Measurements from ENCODE around the gene FCGR3A.
"Not testable (repeated sequence)": the region's sequence is repeated elsewhere in the genome, so short reads cannot be mapped to it uniquely, and the experiment has no call there.

GRCh38 chr1:161593092-161593755, 43.6 kb upstream of the FCGR3A start:
- not testable (repeated sequence) for TF ChIP-seq JUN (IDR thresholded peaks at IDR 0.05; ENCODE audit: low read depth, low read length); EP300 (IDR thresholded peaks at IDR 0.05; ENCODE audit: borderline replicate concordance in 1 of 2, low read depth in 2 of 2, low read length in 2 of 2); POLR2A (IDR thresholded peaks at IDR 0.05; ENCODE audit: control extremely low read depth in 1 of 2, low read depth in 2 of 2, low read length in 2 of 2); CBX8 (IDR thresholded peaks at IDR 0.05; ENCODE audit: borderline replicate concordance, low read depth, low read length); SP2 (IDR thresholded peaks at IDR 0.05; ENCODE audit: low read length); SIN3A (conservative IDR thresholded peaks at IDR 0.05 in 1 of 2, IDR thresholded peaks at IDR 0.05 in 1 of 2; ENCODE audit: low read depth in 1 of 2, low read length in 2 of 2); RFX5 (IDR thresholded peaks at IDR 0.05; ENCODE audit: borderline replicate concordance, low read depth, low read length); SRF (IDR thresholded peaks at IDR 0.05; ENCODE audit: low read depth, low read length); TAF7 (optimal IDR thresholded peaks at IDR 0.05; ENCODE audit: borderline replicate concordance, low read depth, low read length); MAFK (IDR thresholded peaks at IDR 0.05; ENCODE audit: low read depth, low read length); BACH1 (IDR thresholded peaks at IDR 0.05; ENCODE audit: low read length)
- TF ChIP-seq, protein P1, sequence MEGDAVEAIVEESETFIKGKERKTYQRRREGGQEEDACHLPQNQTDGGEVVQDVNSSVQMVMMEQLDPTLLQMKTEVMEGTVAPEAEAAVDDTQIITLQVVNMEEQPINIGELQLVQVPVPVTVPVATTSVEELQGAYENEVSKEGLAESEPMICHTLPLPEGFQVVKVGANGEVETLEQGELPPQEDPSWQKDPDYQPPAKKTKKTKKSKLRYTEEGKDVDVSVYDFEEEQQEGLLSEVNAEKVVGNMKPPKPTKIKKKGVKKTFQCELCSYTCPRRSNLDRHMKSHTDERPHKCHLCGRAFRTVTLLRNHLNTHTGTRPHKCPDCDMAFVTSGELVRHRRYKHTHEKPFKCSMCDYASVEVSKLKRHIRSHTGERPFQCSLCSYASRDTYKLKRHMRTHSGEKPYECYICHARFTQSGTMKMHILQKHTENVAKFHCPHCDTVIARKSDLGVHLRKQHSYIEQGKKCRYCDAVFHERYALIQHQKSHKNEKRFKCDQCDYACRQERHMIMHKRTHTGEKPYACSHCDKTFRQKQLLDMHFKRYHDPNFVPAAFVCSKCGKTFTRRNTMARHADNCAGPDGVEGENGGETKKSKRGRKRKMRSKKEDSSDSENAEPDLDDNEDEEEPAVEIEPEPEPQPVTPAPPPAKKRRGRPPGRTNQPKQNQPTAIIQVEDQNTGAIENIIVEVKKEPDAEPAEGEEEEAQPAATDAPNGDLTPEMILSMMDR (IDR thresholded peaks at IDR 0.05; ENCODE audit: control extremely low read depth in 1 of 3, insufficient read depth in 1 of 3, low read depth in 1 of 3, low read length in 3 of 3) = not testable (repeated sequence)

Data from H1 (cell line).